CD8-positive, alpha-beta memory T cell (primary cell): ENCODE measurements around the gene CRYBG3. TPM values are rescaled to one million over a fixed set of nuclear protein-coding genes. Genes with fewer than 3 reads are reported as not detected.
A peak's percentile ranks its signal among the peaks of the same experiment; 100 is the strongest.

Experiments used
- CTCF ChIA-PET: fragments of 350-600 bp; sonication (Branson Sonifier 250); formaldehyde crosslinking; loops from one replicate; lab custom pipeline; 2021; ENCODE audit warnings: antibody characterized with exemption; lab: Charles Lee
- POLR2A ChIA-PET: fragments of 350-600 bp; sonication (Branson Sonifier 250); formaldehyde crosslinking; loops from one replicate; lab custom pipeline; 2021; ENCODE audit warnings: antibody characterized with exemption; lab: Charles Lee
- DNase-seq, 5 donors: peaks; one replicate each; pipeline versions ENCODE4 v3.0.0 to v3.0.0-alpha.2; 2020 to 2022; ENCODE audit warnings: mixed read lengths in 1 of 5
- H3K27ac ChIP-seq: one replicate; pipeline ENCODE4 v1.7.0; 2013; ENCODE audit warnings: low read depth, mild to moderate bottlenecking, low read length, moderate library complexity
- H3K27me3 ChIP-seq: 2 replicates; pipeline ENCODE4 v1.7.0; 2013; ENCODE audit warnings: low read length, mild to moderate bottlenecking; ENCODE audit not compliant: insufficient read depth, poor library complexity, severe bottlenecking
- H3K36me3 ChIP-seq: 2 replicates; pipeline ENCODE4 v1.7.0; 2013; ENCODE audit warnings: mild to moderate bottlenecking, low read length, moderate library complexity; ENCODE audit not compliant: insufficient read depth
- H3K4me1 ChIP-seq: 2 replicates; pipeline ENCODE4 v1.7.0; 2013; ENCODE audit warnings: mild to moderate bottlenecking, low read length, moderate library complexity; ENCODE audit not compliant: insufficient read depth
- H3K4me3 ChIP-seq: 2 replicates; pipeline ENCODE4 v1.7.0; 2013; ENCODE audit warnings: mild to moderate bottlenecking, low read length
- H3K9me3 ChIP-seq: 2 replicates; pipeline ENCODE4 v1.7.0; 2013; ENCODE audit warnings: mild to moderate bottlenecking, low read length
- H3K27ac Mint-ChIP-seq, 8 donors: one replicate each; pipeline ENCODE4 v1.8.0; 2020 to 2021; ENCODE audit warnings: mixed read lengths in 8 of 8, mild to moderate bottlenecking in 6 of 8, inconsistent platforms in 3 of 8, moderate library complexity in 3 of 8
- H3K27me3 Mint-ChIP-seq, 2 donors: one replicate each; pipeline ENCODE4 v1.8.0; 2020 to 2021; ENCODE audit warnings: mixed read lengths in 2 of 2, mild to moderate bottlenecking in 1 of 2, moderate library complexity in 1 of 2
- H3K36me3 Mint-ChIP-seq, 3 donors: one replicate each; pipeline ENCODE4 v1.8.0; 2020 to 2021; ENCODE audit warnings: mixed read lengths in 3 of 3, inconsistent platforms in 1 of 3, mild to moderate bottlenecking in 1 of 3
- H3K4me1 Mint-ChIP-seq, 3 donors: one replicate each; pipeline ENCODE4 v1.8.0; 2020 to 2021; ENCODE audit warnings: mixed read lengths in 3 of 3, inconsistent platforms in 1 of 3, mild to moderate bottlenecking in 1 of 3
- H3K4me3 Mint-ChIP-seq, 7 donors: one replicate each; pipeline ENCODE4 v1.8.0; 2020 to 2021; ENCODE audit warnings: mixed read lengths in 7 of 7, mild to moderate bottlenecking in 6 of 7, moderate library complexity in 4 of 7, inconsistent platforms in 2 of 7
- H3K9me3 Mint-ChIP-seq, 5 donors: one replicate each; pipeline ENCODE4 v1.8.0; 2020 to 2022; ENCODE audit warnings: mixed read lengths in 5 of 5, mild to moderate bottlenecking in 3 of 5, moderate library complexity in 2 of 5, inconsistent platforms in 1 of 5
- polyA plus RNA-seq: library from polyadenylated mRNA; unstranded; fragments of 300-500 nt; fragmentation: Illumina TruSeq; gene quantifications from one replicate; pipeline ENCODE4 v1.2.3, GENCODE V29; 2021
- total RNA-seq, 2 experiments: library from RNA; stranded (reverse); gene quantifications; one replicate each; pipeline ENCODE4 v1.2.3, GENCODE V29; 2021

Gene CRYBG3
- total and polyA plus RNA-seq, 3 experiments from 2014 or later: 1.5 to 5.5 (median 4.5) TPM

DNA sequence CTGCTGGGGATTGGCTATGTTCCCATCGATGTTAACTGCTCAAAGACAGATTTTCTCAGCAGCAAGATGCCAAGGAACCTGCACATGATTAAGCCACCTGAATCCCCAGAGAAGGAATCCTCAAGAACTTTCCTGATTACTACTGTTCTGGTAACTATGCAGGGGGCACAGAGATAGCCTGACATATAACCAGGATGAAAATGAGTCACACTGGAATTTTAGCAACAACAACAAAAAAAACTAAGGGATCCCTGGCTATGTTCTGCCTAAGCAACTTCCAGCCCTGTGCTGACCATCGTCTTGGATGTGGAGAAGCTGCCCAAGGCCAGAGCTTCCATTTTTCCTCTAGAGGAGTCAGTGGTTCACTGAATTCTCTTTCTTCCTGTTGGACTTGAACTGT is 136.6 kb downstream of the CRYBG3 start:
- H3K4me3 ChIP-seq: no peak overlapping the region
- no peaks in the 10 kb centered on the region for H3K27me3 ChIP-seq
- CTCF ChIA-PET: interaction anchor here (1.0 kb wide), 1 partner anchor 13 kb away, joined by 3 read pairs; no protein-coding TSS in a partner anchor
- H3K9me3 ChIP-seq: no peaks in the 10 kb centered on the region
- H3K4me3 Mint-ChIP-seq: no peak overlapping the region
- no peak for DNase-seq
- no peaks in the 10 kb centered on the region for H3K27me3 Mint-ChIP-seq
- no peak overlapping the region for H3K27ac Mint-ChIP-seq
- peaks cover 13 to 26% (median 24%) of the 10 kb centered on the region in 3 donors for H3K4me1 Mint-ChIP-seq
- H3K27ac ChIP-seq: no peak overlapping the region
- H3K36me3 ChIP-seq: peaks cover 23% of the 10 kb centered on the region
- no peaks in the 10 kb centered on the region for H3K4me1 ChIP-seq
- H3K36me3 Mint-ChIP-seq: peaks cover 0 to 87% (median 19%) of the 10 kb centered on the region in 3 donors
- POLR2A ChIA-PET: no interaction called here
- H3K9me3 Mint-ChIP-seq: peaks cover 0 to 2% (median 0%) of the 10 kb centered on the region in 5 donors

- H3K27ac Mint-ChIP-seq: peak overlapping the region in 1 of 8 donors; percentile 32
- peaks cover 0 to 2% (median 0%) of the 10 kb centered on the region in 5 donors for H3K9me3 Mint-ChIP-seq
- CTCF ChIA-PET: interaction anchor here (1.0 kb wide), 1 partner anchor 12 kb away, joined by 3 read pairs; no protein-coding TSS in a partner anchor
- H3K4me1 Mint-ChIP-seq: peaks cover 17 to 30% (median 28%) of the 10 kb centered on the region in 3 donors
- no peaks in the 10 kb centered on the region for H3K27me3 Mint-ChIP-seq
- Histone ChIP-seq H3K4me3 (no peak overlapping the region), H3K9me3 (no peaks in the 10 kb centered on the region), H3K36me3 (peaks cover 23% of the 10 kb centered on the region), H3K27ac (no peak overlapping the region), H3K4me1 (no peaks in the 10 kb centered on the region), H3K27me3 (no peaks in the 10 kb centered on the region)
- no peak for DNase-seq
- POLR2A ChIA-PET: no interaction called here
- no peak overlapping the region for H3K4me3 Mint-ChIP-seq
- peaks cover 0 to 87% (median 21%) of the 10 kb centered on the region in 3 donors for H3K36me3 Mint-ChIP-seq
These were observed 137.0 kb downstream of the CRYBG3 start for GRCh38 chr3:97958796-97959195.

DNA sequence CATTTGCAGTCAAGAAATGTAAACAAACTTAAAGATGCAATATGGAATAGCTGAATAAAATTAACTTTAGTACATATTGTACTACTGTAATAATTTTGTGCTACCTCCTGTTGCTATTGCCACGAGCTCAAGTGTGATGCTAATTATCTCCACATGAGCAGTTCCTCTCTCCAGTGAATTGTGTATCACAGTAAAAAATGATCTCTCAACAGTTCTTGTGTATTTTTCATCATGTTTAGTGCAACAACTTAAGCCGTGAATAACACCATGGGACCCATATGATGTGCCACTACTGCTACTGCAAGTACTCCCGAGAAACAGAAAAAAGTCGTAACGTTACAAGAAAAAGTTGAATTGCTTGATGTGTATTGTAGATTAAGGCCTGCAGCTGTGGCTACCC is 138.1 kb downstream of the CRYBG3 start:
- DNase-seq: no peak
- H3K36me3 ChIP-seq: peaks cover 16% of the 10 kb centered on the region
- Mint-ChIP-seq H3K4me1 (peaks cover 23 to 38% (median 35%) of the 10 kb centered on the region in 3 donors), H3K9me3 (peaks cover 0 to 2% (median 0%) of the 10 kb centered on the region in 5 donors), H3K4me3 (no peak overlapping the region), H3K27me3 (no peaks in the 10 kb centered on the region), H3K27ac (no peak overlapping the region), H3K36me3 (peaks cover 2 to 85% (median 25%) of the 10 kb centered on the region in 3 donors)
- CTCF ChIA-PET: no interaction called here
- no peak overlapping the region for H3K4me3 ChIP-seq
- H3K9me3 ChIP-seq: no peaks in the 10 kb centered on the region
- H3K4me1 ChIP-seq: peaks cover 3% of the 10 kb centered on the region
- POLR2A ChIA-PET: interaction anchor here (0.6 kb wide), 1 partner anchor 12 kb away, joined by 3 read pairs; no protein-coding TSS in a partner anchor
- no peak overlapping the region for H3K27ac ChIP-seq
- H3K27me3 ChIP-seq: no peaks in the 10 kb centered on the region

DNA sequence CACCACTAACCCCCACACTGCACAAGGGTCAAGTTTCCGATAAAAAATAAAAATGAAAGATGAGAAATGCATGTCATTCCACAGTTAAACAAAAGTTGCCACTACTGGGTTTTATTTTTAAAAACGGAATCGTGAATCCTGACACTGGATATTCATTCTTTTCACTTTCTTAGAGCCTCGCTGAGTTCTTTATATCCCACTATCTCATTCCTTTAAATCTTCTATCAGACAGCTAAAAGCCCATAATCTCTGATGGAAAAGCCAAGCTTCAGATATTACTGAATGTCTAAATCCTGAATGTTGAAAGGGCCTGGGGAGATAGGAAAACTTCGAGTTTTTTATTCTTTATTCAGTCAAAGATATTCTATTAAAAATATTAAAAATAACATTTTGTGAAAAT is 138.7 kb downstream of the CRYBG3 start:
- ChIA-PET CTCF (no interaction called here), POLR2A (interaction anchor here (0.6 kb wide), 1 partner anchor 12 kb away, joined by 3 read pairs; no protein-coding TSS in a partner anchor)
- Histone ChIP-seq H3K27me3 (no peaks in the 10 kb centered on the region), H3K9me3 (no peaks in the 10 kb centered on the region), H3K36me3 (peaks cover 16% of the 10 kb centered on the region), H3K4me1 (peaks cover 4% of the 10 kb centered on the region), H3K4me3 (no peak overlapping the region), H3K27ac (no peak overlapping the region)
- Mint-ChIP-seq H3K9me3 (peaks cover 0 to 2% (median 0%) of the 10 kb centered on the region in 5 donors), H3K4me3 (no peak overlapping the region), H3K36me3 (peaks cover 4 to 81% (median 23%) of the 10 kb centered on the region in 3 donors), H3K27ac (no peak overlapping the region), H3K4me1 (peaks cover 25 to 42% (median 40%) of the 10 kb centered on the region in 3 donors), H3K27me3 (no peaks in the 10 kb centered on the region)
- DNase-seq: no peak

DNA sequence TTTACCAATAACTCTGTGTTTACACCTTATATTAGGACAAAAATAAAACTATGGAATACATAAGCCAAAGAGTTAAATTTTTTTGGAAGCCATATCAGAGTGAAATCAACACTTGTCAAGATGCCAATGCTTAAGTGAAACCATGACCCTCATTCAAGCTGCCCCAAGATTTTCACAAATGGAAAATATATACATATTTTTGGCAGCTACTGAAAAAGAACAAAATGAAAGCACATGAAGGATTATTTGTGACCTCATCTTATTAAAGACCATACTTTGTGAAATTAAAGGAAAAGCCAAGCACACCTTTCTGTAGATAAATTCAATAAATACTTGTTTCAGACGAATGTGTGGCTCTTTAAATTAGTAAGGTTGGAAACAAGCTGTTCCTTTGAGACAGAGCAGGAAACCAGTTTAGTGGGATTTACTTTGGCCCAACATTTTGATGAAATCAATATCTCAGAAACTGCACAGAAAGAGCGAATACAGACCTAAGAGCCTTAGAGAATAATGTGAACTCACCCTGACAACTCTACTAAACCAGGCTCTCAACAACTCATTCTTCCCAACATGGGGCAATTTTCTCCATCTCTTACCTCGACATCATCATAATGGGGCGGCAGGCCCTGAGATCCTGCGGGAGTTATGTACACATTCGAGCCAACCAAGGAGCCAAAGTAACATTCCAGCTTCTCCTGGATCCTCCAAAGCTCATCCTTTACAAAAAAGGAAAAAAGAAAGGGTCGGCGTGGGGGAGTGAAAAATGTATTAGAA is 139.4 kb downstream of the CRYBG3 start:
- Mint-ChIP-seq H3K4me3 (no peak overlapping the region), H3K4me1 (peaks cover 28 to 47% (median 46%) of the 10 kb centered on the region in 3 donors), H3K36me3 (peaks cover 7 to 81% (median 25%) of the 10 kb centered on the region in 3 donors), H3K9me3 (peaks cover 0 to 2% (median 0%) of the 10 kb centered on the region in 5 donors), H3K27ac (peak overlapping the region in 3 of 8 donors; percentile 15 to 50 (median 31)), H3K27me3 (no peaks in the 10 kb centered on the region)
- no peak overlapping the region for H3K27ac ChIP-seq
- POLR2A ChIA-PET: no interaction called here
- H3K36me3 ChIP-seq: peaks cover 16% of the 10 kb centered on the region
- no peaks in the 10 kb centered on the region for H3K9me3 ChIP-seq
- no peak for DNase-seq
- peaks cover 4% of the 10 kb centered on the region for H3K4me1 ChIP-seq
- CTCF ChIA-PET: no interaction called here
- H3K4me3 ChIP-seq: no peak overlapping the region
- H3K27me3 ChIP-seq: no peaks in the 10 kb centered on the region

DNA sequence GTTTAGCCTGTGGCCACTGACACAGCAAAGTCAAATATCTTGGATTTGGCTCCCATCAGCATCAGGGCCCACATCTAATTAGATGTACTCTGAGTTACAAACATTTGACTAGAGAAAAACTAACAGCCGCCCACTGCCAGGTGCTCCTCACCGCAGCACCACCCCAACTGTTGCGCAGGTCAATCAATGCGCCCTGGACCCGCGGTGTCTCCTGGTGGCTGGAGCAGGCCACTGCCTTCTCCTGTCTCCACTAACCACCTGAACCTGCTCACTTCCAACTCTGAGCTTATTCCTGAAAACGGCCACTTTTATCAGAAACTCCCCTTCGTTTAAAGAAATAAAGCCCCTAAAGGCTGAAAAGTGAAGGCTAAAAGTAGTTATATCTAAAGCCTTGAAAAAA is 146.2 kb downstream of the CRYBG3 start:
- no peak overlapping the region for H3K4me3 Mint-ChIP-seq
- no peak for DNase-seq
- H3K9me3 Mint-ChIP-seq: no peaks in the 10 kb centered on the region
- POLR2A ChIA-PET: no interaction called here
- no peaks in the 10 kb centered on the region for H3K27me3 Mint-ChIP-seq
- peaks cover 7 to 42% (median 16%) of the 10 kb centered on the region in 3 donors for H3K36me3 Mint-ChIP-seq
- H3K27ac Mint-ChIP-seq: no peak overlapping the region
- Histone ChIP-seq H3K27me3 (no peaks in the 10 kb centered on the region), H3K27ac (no peak overlapping the region), H3K4me3 (no peak overlapping the region), H3K36me3 (no peaks in the 10 kb centered on the region), H3K4me1 (peaks cover 22% of the 10 kb centered on the region), H3K9me3 (no peaks in the 10 kb centered on the region)
- CTCF ChIA-PET: interaction anchor here (0.9 kb wide), 1 partner anchor 17 kb away, joined by 4 read pairs; no protein-coding TSS in a partner anchor
- H3K4me1 Mint-ChIP-seq: peaks cover 62 to 89% (median 82%) of the 10 kb centered on the region in 3 donors

GRCh38 chr3:97968376-97968775 is 146.6 kb downstream of the CRYBG3 start:
- CTCF ChIA-PET: interaction anchor here (0.9 kb wide), 1 partner anchor 18 kb away, joined by 4 read pairs; no protein-coding TSS in a partner anchor
- no peak for DNase-seq
- Mint-ChIP-seq H3K27ac (peak overlapping the region in 1 of 8 donors; percentile 51), H3K27me3 (no peaks in the 10 kb centered on the region), H3K4me3 (no peak overlapping the region), H3K4me1 (peaks cover 63 to 89% (median 81%) of the 10 kb centered on the region in 3 donors), H3K9me3 (no peaks in the 10 kb centered on the region), H3K36me3 (peaks cover 7 to 40% (median 16%) of the 10 kb centered on the region in 3 donors)
- no peaks in the 10 kb centered on the region for H3K36me3 ChIP-seq
- POLR2A ChIA-PET: no interaction called here
- H3K9me3 ChIP-seq: no peaks in the 10 kb centered on the region
- H3K4me3 ChIP-seq: no peak overlapping the region
- no peak overlapping the region for H3K27ac ChIP-seq
- peaks cover 24% of the 10 kb centered on the region for H3K4me1 ChIP-seq
- H3K27me3 ChIP-seq: no peaks in the 10 kb centered on the region

GRCh38 chr3:97969541-97969940 is 147.7 kb downstream of the CRYBG3 start:
- Histone ChIP-seq H3K4me1 (peaks cover 24% of the 10 kb centered on the region), H3K27me3 (no peaks in the 10 kb centered on the region), H3K36me3 (no peaks in the 10 kb centered on the region), H3K27ac (no peak overlapping the region), H3K9me3 (no peaks in the 10 kb centered on the region), H3K4me3 (no peak overlapping the region)
- no peaks in the 10 kb centered on the region for H3K9me3 Mint-ChIP-seq
- peaks cover 56 to 81% (median 72%) of the 10 kb centered on the region in 3 donors for H3K4me1 Mint-ChIP-seq
- ChIA-PET CTCF (interaction anchor here (1.3 kb wide), 1 partner anchor 148 kb away, joined by 3 read pairs; the partner anchor contains the start of gene CRYBG3), POLR2A (no interaction called here)
- H3K27ac Mint-ChIP-seq: peak overlapping the region in 1 of 8 donors; percentile 51
- H3K4me3 Mint-ChIP-seq: peak overlapping the region in 2 of 7 donors; percentile 35 to 63
- no peaks in the 10 kb centered on the region for H3K27me3 Mint-ChIP-seq
- H3K36me3 Mint-ChIP-seq: peaks cover 7 to 31% (median 11%) of the 10 kb centered on the region in 3 donors
- no peak for DNase-seq
